VCaP (cell line): Measurements from ENCODE around the gene KLF11.

Experiments used
- H3K27ac ChIP-seq: fragments of 450-650 bp; 2 replicates; pipeline ENCODE4 v1.5.1; 2017
- CTCF ChIP-seq: fragments of 450-650 bp; conservative IDR thresholded peaks from 2 replicates; pipeline ENCODE4 v1.5.1; 2017; ENCODE audit warnings: mild to moderate bottlenecking, moderate library complexity

KLF11 gene

DNA sequence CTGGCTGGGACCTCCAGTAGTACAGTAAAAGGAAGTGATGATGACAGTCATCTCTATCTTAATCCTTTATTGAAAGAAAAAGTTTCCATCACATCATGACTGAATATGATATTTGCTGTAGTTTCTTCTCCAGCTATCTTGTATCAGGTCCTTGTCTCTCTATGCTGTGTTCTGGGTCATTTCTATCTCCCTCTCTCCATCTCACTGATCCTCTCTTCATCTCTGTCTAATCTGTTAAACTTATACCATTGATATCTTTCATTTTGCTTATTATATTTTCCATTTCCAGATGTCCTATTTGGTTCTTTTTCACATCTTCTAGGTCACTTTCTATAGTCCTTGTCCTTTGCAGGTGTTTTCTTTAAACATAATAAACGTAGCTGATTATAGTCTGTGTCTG is 24.5 kb downstream of the KLF11 start:
- H3K27ac ChIP-seq: no peak overlapping the region
- TF ChIP-seq CTCF: no peak

DNA sequence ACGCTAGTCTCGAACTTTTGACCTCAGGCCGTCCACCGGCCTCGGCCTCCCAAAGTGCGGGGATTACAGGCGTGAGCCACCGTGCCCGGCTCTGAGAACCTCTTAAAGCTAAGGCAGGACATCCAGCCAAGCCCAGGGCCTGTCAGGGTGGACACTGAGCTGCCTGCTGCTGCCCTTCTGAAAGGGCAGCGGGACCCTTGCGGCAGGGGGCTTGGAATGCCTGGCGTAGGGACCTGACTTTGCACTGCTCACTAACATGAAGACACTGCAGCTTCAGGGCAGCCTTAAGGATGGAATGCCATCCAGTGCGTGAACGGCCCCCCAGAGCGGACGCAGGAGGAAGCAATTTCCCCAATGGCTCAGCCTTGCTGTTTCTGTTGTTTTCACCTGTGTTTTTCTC is 27.8 kb downstream of the KLF11 start:
- H3K27ac ChIP-seq: no peak overlapping the region
- no peak for TF ChIP-seq CTCF

GRCh38 chr2:10071595-10071994 is 28.2 kb downstream of the KLF11 start:
- TF ChIP-seq CTCF: no peak
- no peak overlapping the region for H3K27ac ChIP-seq

- H3K27ac ChIP-seq: no peak overlapping the region
- TF ChIP-seq CTCF: peak; percentile 85
These were observed 29.5 kb downstream of the KLF11 start for GRCh38 chr2:10072656-10073480.

- no peak for TF ChIP-seq CTCF
- no peak overlapping the region for H3K27ac ChIP-seq
These were observed 30.4 kb downstream of the KLF11 start for GRCh38 chr2:10073706-10074105.

DNA sequence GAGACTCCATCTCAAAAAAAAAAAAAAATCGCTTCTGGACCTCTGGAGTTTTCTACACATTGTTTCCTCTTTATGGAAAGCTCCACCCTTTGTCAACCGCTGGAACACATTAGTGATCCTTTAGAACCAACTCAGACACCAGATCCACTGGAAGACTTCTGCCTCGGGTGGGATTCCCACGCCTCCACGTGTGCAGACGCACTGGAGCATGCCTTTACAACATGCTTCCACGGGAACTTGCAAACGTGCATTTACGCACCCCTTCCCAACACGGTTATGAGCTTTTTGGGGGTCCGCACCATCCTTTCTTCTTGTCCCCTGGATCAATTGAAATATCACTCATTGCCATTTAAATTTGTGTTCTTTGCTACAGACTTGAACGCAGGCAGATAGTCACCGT is 31.8 kb downstream of the KLF11 start:
- no peak for TF ChIP-seq CTCF
- H3K27ac ChIP-seq: no peak overlapping the region

DNA sequence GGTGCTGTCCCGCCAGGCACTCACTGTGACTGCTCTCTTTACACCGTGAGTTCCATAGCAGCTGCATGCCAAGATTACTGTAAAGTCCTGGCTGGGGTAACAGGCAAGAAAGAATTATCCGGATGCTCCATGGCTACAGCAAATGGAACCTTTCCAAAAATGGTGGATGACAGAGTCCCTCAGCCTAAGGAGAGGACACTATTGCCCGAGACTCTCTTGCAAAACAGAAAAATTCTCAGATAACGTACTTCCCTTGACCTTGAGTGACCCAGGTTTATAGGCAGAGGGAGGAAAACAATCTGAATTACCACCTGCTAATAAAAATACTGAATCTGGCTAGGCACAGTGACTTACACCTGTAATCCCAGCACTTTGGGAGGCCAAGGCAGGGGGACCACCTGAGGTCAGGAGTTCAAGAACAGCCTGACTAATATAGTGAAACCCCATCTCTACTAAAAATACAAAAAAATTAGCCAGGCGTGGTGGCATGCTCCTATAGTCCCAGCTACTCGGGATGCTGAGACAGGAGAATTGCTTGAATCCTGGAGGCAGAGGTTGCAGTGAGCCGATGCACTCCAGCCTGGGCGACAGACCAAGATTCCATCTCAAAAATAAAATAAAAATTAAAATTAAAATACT is 32.3 kb downstream of the KLF11 start:
- H3K27ac ChIP-seq: no peak overlapping the region
- no peak for TF ChIP-seq CTCF
